Panc1 (cell line): ENCODE results near the gene SMCHD1. TPM values are rescaled to one million over a fixed set of nuclear protein-coding genes. Genes with fewer than 3 reads are reported as not detected.

Source experiments
- ATAC-seq: fragments of 200-7000 bp; cut with Tn5 transposase; 2 replicates; pipeline ENCODE4 v1.9.1; 2020; ENCODE audit warnings: mild to moderate bottlenecking, moderate library complexity
- BruUV-seq: library from RNA; stranded (reverse); fragments of 400-500 nt; replicated peaks from 2 replicates; lab custom pipeline; 2021; lab: Mats Ljungman, UMichigan
- CTCF ChIA-PET: fragments of 300-600 bp; sonication (Branson Sonifier 250); formaldehyde crosslinking; loops from one replicate; lab custom pipeline; 2022; ENCODE audit warnings: antibody characterized with exemption; lab: Charles Lee
- POLR2A ChIA-PET: fragments of 300-600 bp; sonication (Branson Sonifier 250); formaldehyde crosslinking; loops from one replicate; lab custom pipeline; 2022; ENCODE audit warnings: antibody characterized with exemption; lab: Charles Lee
- DNase-seq: peaks from one replicate; pipeline ENCODE4 v3.0.0-alpha.2; 2010; ENCODE audit warnings: low read depth, low spot score
- H3K27ac ChIP-seq: 2 replicates; pipeline ENCODE4 v1.5.1; 2011; ENCODE audit warnings: mild to moderate bottlenecking, low read length, inconsistent platforms
- H3K27me3 ChIP-seq: fragments of 200-500 bp; sonication (Bioruptor generic); 2 replicates; pipeline ENCODE4 v1.6.0; 2014; ENCODE audit warnings: low read length, inconsistent platforms; ENCODE audit not compliant: control insufficient read depth, insufficient read depth
- H3K36me3 ChIP-seq: fragments of 200-500 bp; sonication (Bioruptor generic); 2 replicates; pipeline ENCODE4 v1.5.1; 2014; ENCODE audit warnings: inconsistent platforms, mild to moderate bottlenecking, low read length, moderate library complexity; ENCODE audit not compliant: control insufficient read depth, insufficient read depth
- H3K4me1 ChIP-seq: 2 replicates; pipeline ENCODE4 v1.5.1; 2011; ENCODE audit warnings: inconsistent platforms, mild to moderate bottlenecking, low read length, moderate library complexity; ENCODE audit not compliant: control insufficient read depth, insufficient read depth
- H3K4me3 ChIP-seq, 2 experiments: 2 replicates each; pipeline ENCODE4 v1.5.1; 2011 to 2012; ENCODE audit warnings: low read depth in 2 of 2, low read length in 2 of 2, mild to moderate bottlenecking in 2 of 2, inconsistent platforms in 1 of 2, moderate library complexity in 1 of 2
- H3K9me3 ChIP-seq: fragments of 200-500 bp; sonication (Bioruptor generic); 2 replicates; pipeline ENCODE4 v1.5.1; 2014; ENCODE audit warnings: low read depth, mild to moderate bottlenecking, inconsistent platforms, low read length, moderate library complexity; ENCODE audit not compliant: control insufficient read depth, insufficient read depth
- POLR2AphosphoS5 ChIP-seq: IDR thresholded peaks from 2 replicates; pipeline ENCODE4 v1.6.1; 2012; ENCODE audit warnings: mild to moderate bottlenecking, low read depth, low read length, moderate library complexity
- REST ChIP-seq, 2 experiments: IDR thresholded peaks; 2 replicates each; pipeline ENCODE4 v1.6.1; 2011 to 2012; ENCODE audit warnings: low read depth in 2 of 2, control low read depth in 1 of 2, low read length in 1 of 2, mild to moderate bottlenecking in 1 of 2, moderate library complexity in 1 of 2; ENCODE audit not compliant: insufficient read depth in 1 of 2
- SIN3A ChIP-seq: IDR thresholded peaks from 2 replicates; pipeline ENCODE4 v1.6.1; 2012; ENCODE audit warnings: low read depth, mild to moderate bottlenecking, low read length, moderate library complexity, borderline replicate concordance; ENCODE audit not compliant: insufficient read depth
- TCF7L2 ChIP-seq: IDR thresholded peaks from 2 replicates; pipeline ENCODE4 v1.6.1; 2011; ENCODE audit warnings: mild to moderate bottlenecking, low read depth, low read length, inconsistent platforms
- in situ Hi-C: cut with HindIII; loops from 2 replicates; pipeline ENCODE4 v1.10.0; 2016; ENCODE audit warnings: low sequenced_read_pairs, low pct_unique_long_range_greater_than_20kb
- intact Hi-C: fragments of 100-400 bp; cut with micrococcal nuclease; formaldehyde crosslinking; loops from one replicate; pipeline ENCODE4 v1.10.0; 2022; ENCODE audit not compliant: unreplicated experiment
- total RNA-seq: library from RNA; stranded (reverse); gene quantifications from one replicate; pipeline ENCODE4 v1.2.1, GENCODE V29; 2021; ENCODE audit not compliant: unreplicated experiment
- TF ChIP-seq, protein P1 (sequence below): fragments of 450-650 bp; IDR thresholded peaks from 2 replicates; pipeline ENCODE4 v1.5.1; 2017; ENCODE audit warnings: mild to moderate bottlenecking

The SMCHD1 gene
- total RNA-seq, 1 experiment from 2014 or later = 40.9 TPM

GRCh38 chr18:2655954-2656236 is 369 bp downstream of the SMCHD1 start:
- TF ChIP-seq POLR2AphosphoS5 (no peak), REST (IDR thresholded peaks at IDR 0.05; ENCODE audit: insufficient read depth in 1 of 2, low read depth in 2 of 2, low read length in 1 of 2) (no peak), TCF7L2 (no peak), SIN3A (no peak)
- TF ChIP-seq, protein P1, sequence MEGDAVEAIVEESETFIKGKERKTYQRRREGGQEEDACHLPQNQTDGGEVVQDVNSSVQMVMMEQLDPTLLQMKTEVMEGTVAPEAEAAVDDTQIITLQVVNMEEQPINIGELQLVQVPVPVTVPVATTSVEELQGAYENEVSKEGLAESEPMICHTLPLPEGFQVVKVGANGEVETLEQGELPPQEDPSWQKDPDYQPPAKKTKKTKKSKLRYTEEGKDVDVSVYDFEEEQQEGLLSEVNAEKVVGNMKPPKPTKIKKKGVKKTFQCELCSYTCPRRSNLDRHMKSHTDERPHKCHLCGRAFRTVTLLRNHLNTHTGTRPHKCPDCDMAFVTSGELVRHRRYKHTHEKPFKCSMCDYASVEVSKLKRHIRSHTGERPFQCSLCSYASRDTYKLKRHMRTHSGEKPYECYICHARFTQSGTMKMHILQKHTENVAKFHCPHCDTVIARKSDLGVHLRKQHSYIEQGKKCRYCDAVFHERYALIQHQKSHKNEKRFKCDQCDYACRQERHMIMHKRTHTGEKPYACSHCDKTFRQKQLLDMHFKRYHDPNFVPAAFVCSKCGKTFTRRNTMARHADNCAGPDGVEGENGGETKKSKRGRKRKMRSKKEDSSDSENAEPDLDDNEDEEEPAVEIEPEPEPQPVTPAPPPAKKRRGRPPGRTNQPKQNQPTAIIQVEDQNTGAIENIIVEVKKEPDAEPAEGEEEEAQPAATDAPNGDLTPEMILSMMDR = no peak
- no peaks in the 10 kb centered on the region for H3K9me3 ChIP-seq
- H3K36me3 ChIP-seq = peaks cover 6% of the 10 kb centered on the region; the same call in 1 of the 2 replicates
- ATAC-seq = peak; percentile 57
- no TSS peak for BruUV-seq
- in situ Hi-C loops (no loop called here), intact Hi-C loops (no loop called here)
- ChIA-PET CTCF (no interaction called here), POLR2A (interaction anchor here (0.6 kb wide), 1 partner anchor 496 kb away, joined by 3 read pairs; no protein-coding TSS in a partner anchor)
- no peak for DNase-seq
- H3K4me1 ChIP-seq = peaks cover 21% of the 10 kb centered on the region
- peak overlapping the region; percentile 83 for H3K27ac ChIP-seq
- H3K27me3 ChIP-seq = no peaks in the 10 kb centered on the region
- H3K4me3 ChIP-seq = peak overlapping the region; percentile 87 to 94

DNA sequence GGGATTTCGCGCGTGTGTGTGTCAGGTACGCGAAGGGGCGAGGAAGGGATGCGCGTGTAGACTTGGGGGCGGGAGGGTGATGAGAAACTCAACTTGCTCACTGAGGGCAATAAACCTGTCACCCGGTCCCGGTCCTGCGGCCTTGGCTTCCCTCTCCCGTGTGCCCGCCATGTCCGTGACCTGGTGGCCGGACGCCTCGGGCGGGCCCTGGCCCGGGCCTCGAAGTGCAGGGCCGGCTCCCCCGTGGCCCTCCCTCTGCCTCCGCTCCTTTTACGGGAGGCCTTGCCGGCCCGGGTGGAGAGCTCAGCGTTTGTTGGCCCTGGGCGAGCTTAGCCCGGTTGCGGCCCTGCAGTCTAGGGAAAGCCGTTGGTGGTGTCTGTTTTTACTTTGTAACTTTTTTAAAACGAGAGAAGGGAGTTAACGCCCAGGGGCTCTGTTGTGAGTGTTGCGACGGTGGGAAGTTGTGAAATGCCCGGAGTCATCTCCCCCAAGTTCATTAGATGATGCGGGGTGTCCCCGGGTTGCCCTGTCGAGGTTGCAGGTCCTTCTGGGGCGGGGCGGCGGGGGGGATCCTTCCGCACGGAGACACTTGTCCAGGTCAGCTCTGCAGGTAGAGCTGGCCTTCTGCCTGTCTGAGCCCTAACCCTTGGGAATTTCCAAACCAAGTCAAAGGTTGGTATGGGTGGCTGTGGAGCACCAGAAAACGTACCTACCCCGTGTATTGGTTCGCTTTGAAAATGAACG is 883 bp downstream of the SMCHD1 start:
- TF ChIP-seq TCF7L2 = no peak
- no peak for TF ChIP-seq POLR2AphosphoS5
- TF ChIP-seq SIN3A = 0 out of 2 replicates have a peak, but pooled peaks have one; percentile 54
- no peak for TF ChIP-seq REST (IDR thresholded peaks at IDR 0.05; ENCODE audit: insufficient read depth in 1 of 2, low read depth in 2 of 2, low read length in 1 of 2)
- TF ChIP-seq, protein P1 = no peak
- H3K4me3 ChIP-seq = peak overlapping the region; percentile 87 to 94
- DNase-seq = no peak
- peaks cover 21% of the 10 kb centered on the region for H3K4me1 ChIP-seq
- peak overlapping the region; percentile 83 for H3K27ac ChIP-seq
- H3K9me3 ChIP-seq = no peaks in the 10 kb centered on the region
- H3K27me3 ChIP-seq = no peaks in the 10 kb centered on the region
- no TSS peak for BruUV-seq
- intact Hi-C loops (no loop called here), in situ Hi-C loops (no loop called here)
- CTCF ChIA-PET = no interaction called here
- peak; percentile 14 for ATAC-seq
- H3K36me3 ChIP-seq = peaks cover 6% of the 10 kb centered on the region; the same call in 1 of the 2 replicates
- POLR2A ChIA-PET = interaction anchor here (0.6 kb wide), 1 partner anchor 495 kb away, joined by 3 read pairs; no protein-coding TSS in a partner anchor
